ENCODE data around the gene ZNF443.
"Not testable (repeated sequence)": the region's sequence is repeated elsewhere in the genome, so short reads cannot be mapped to it uniquely, and the experiment has no call there.

The ZNF443 gene

GRCh38 chr19:12411893-12412292 is 28.9 kb downstream of the ZNF443 start:
- Histone ChIP-seq H3K4me2 (no peak overlapping the region), H3K9ac (no peak overlapping the region), H3K27ac (no peak overlapping the region), H3K4me1 (no peaks in the 10 kb centered on the region), H3K9me3 (peaks cover 58% of the 10 kb centered on the region), H3K36me3 (peaks cover 20% of the 10 kb centered on the region), H3K4me3 (no peak overlapping the region), H4K20me1 (no peaks in the 10 kb centered on the region), H3K27me3 (no peaks in the 10 kb centered on the region)
- no peak for TF ChIP-seq Cebpa-rat (IDR thresholded peaks at IDR 0.05)

- peak within 1 kb of the TSS; percentile 77 for H3K9ac ChIP-seq
- no peak for TF ChIP-seq Cebpa-rat (IDR thresholded peaks at IDR 0.05)
- peaks cover 38% of the 10 kb centered on the region for H3K9me3 ChIP-seq
- H3K27ac ChIP-seq = peak within 1 kb of the TSS; percentile 72
- H3K4me3 ChIP-seq = peak within 1 kb of the TSS; percentile 79
- H3K27me3 ChIP-seq = no peaks in the 10 kb centered on the region
- no peaks in the 10 kb centered on the region for H3K36me3 ChIP-seq
- peaks cover 13% of the 10 kb centered on the region for H4K20me1 ChIP-seq
- peaks cover 18% of the 10 kb centered on the region for H3K4me1 ChIP-seq
- peak within 1 kb of the TSS; percentile 91 for H3K4me2 ChIP-seq
These were observed 40.0 kb downstream of the ZNF443 start, which contains the start of gene ZNF799 for GRCh38 chr19:12400633-12401502. TSS of gene ZNF799 (minus strand) at chr19:12401271. CDS start at chr19:12401070, 201 bp downstream.

- peak overlapping the region; percentile 72 for H3K27ac ChIP-seq
- peaks cover 34% of the 10 kb centered on the region for H3K9me3 ChIP-seq
- H3K9ac ChIP-seq = peak overlapping the region; percentile 77
- peak overlapping the region; percentile 79 for H3K4me3 ChIP-seq
- peak overlapping the region; percentile 91 for H3K4me2 ChIP-seq
- H3K27me3 ChIP-seq, H3K36me3 ChIP-seq: not testable (repeated sequence)
- H4K20me1 ChIP-seq = peaks cover 13% of the 10 kb centered on the region
- peaks cover 18% of the 10 kb centered on the region for H3K4me1 ChIP-seq
These were observed 40.8 kb downstream of the ZNF443 start for GRCh38 chr19:12399901-12400632.

GRCh38 chr19:12391148-12391547 is 49.7 kb downstream of the ZNF443 start:
- H3K36me3 ChIP-seq = peaks cover 45% of the 10 kb centered on the region

GRCh38 chr19:12386365-12386764 is 54.5 kb downstream of the ZNF443 start:
- H3K27me3 ChIP-seq, H3K9ac ChIP-seq, H3K4me3 ChIP-seq, H4K20me1 ChIP-seq, H3K27ac ChIP-seq, H3K4me1 ChIP-seq, H3K4me2 ChIP-seq: not testable (repeated sequence)
- peaks cover 81% of the 10 kb centered on the region for H3K9me3 ChIP-seq
- peaks cover 42% of the 10 kb centered on the region for H3K36me3 ChIP-seq

More at GRCh38 chr19:12391148-12391547, 49.7 kb downstream of the ZNF443 start:
- peaks cover 73% of the 10 kb centered on the region for H3K9me3 ChIP-seq
- H3K27ac ChIP-seq, H4K20me1 ChIP-seq, H3K4me2 ChIP-seq, H3K4me1 ChIP-seq, H3K9ac ChIP-seq, H3K4me3 ChIP-seq, H3K27me3 ChIP-seq: not testable (repeated sequence)

- no peak overlapping the region for H3K4me2 ChIP-seq
- H3K27me3 ChIP-seq = no peaks in the 10 kb centered on the region
These were observed 60.4 kb downstream of the ZNF443 start for GRCh38 chr19:12380444-12380737.

GRCh38 chr19:12379732-12380443 is 60.9 kb downstream of the ZNF443 start:
- Histone ChIP-seq H3K4me2 (no peak overlapping the region), H4K20me1 (no peaks in the 10 kb centered on the region)

More at GRCh38 chr19:12380444-12380737, 60.4 kb downstream of the ZNF443 start:
- no peak for TF ChIP-seq Cebpa-rat (IDR thresholded peaks at IDR 0.05)
- Histone ChIP-seq H3K4me1 (no peaks in the 10 kb centered on the region), H3K9ac (no peak overlapping the region), H3K27ac (no peak overlapping the region), H3K4me3 (no peak overlapping the region), H3K36me3 (peaks cover 23% of the 10 kb centered on the region; the same call in 1 of the 2 replicates), H4K20me1 (no peaks in the 10 kb centered on the region), H3K9me3 (peaks cover 92% of the 10 kb centered on the region)

More at GRCh38 chr19:12379732-12380443, 60.9 kb downstream of the ZNF443 start:
- TF ChIP-seq Cebpa-rat (IDR thresholded peaks at IDR 0.05) = no peak
- Histone ChIP-seq H3K9me3 (peaks cover 96% of the 10 kb centered on the region), H3K36me3 (peaks cover 23% of the 10 kb centered on the region; the same call in 1 of the 2 replicates), H3K27ac (no peak overlapping the region), H3K4me1 (no peaks in the 10 kb centered on the region), H3K9ac (no peak overlapping the region), H3K27me3 (no peaks in the 10 kb centered on the region), H3K4me3 (no peak overlapping the region)
